ENCODE results near the gene MIS18A.
"Not testable (repeated sequence)": the region's sequence is repeated elsewhere in the genome, so short reads cannot be mapped to it uniquely, and the experiment has no call there.

The MIS18A gene

GRCh38 chr21:32278518-32279376 lies at the start of gene MIS18A:
Gene MIS18A, minus strand, starts transcription at chr21:32279049. Its CDS starts 35 bp downstream, at chr21:32279014.
- DNase-seq (ENCODE audit: low spot score), result peak; percentile 98

- DNase-seq (ENCODE audit: low spot score), result no peak
These were observed 49.7 kb upstream of the MIS18A start for GRCh38 chr21:32328595-32328994.

DNA sequence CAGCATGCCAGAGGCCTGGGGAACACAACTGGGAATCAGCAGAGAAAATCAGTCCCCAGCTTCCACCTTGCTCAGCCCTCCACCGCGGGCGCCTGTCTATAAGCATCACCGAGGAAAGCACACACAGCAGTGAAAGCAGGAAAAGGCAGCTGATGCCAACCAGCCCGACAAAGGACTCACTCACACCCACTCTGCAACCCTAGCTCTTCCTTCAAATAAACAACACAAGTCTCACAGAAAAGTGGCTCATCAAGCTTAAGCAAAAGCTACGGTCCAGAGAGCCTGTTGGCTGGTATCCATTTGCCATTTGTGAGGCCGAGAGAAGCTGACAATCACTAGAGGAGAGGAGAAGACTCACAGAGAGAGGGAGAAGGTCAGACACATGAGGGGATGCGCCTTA lies 46.9 kb upstream of the MIS18A start:
- DNase-seq (ENCODE audit: low spot score), result no peak

DNA sequence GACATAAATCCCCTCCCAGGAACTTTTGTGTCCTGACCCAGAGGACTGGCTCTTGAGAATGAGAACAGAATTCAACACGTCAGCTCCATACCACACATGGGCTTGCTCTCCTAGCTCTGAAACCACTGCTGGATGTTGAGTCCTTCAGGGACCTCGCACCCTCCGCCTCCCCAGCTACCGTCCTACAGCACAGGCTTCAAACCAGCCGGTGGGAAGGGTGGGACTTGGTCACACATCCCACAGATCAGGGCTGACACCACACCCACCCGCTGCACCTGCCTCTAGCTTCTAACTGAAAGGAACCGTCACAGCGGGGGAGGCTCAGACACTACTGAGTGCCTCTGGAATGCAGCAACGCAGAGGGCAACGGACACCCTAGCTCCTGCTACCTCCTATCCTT lies 43.8 kb upstream of the MIS18A start:
- no peak for DNase-seq (ENCODE audit: low spot score)

DNA sequence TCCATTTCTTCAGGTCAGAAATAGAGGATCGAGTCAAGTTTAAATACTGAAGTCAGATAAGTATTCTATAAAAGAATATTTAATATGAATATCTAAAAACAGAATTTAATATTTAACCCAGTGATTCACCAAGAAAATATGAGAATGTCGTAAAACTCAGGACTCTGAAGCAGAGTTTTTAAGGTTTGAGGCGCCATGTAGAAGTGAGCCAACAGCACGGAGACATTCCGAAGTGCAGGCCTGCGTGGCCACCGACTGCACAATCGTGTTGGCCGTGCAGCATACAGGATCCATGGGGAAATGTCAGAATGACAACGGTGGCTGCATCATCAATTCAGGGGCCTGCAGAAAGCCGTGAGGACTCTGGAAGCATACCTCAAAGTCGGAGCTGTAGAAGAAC lies 43.3 kb upstream of the MIS18A start:
- no peak for DNase-seq (ENCODE audit: low spot score)

DNA sequence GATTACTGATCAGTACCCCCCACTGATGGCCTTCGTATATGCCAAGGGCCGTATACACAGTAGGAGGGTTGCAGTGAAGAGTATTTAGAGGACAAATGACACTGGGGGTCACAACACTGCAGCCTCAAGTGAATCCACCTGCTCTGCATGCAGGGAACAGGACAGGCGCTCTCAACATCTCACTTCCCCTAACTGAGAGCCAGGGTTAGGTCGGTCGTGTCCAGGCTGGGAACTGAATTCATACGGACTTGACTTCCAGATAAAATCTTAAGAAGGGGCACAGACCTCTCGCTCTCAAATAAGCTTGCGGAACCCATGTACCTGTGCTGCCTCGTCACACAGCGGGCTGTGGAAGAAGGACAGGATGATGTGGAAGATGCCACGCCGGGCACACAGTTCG lies 42.6 kb upstream of the MIS18A start:
- DNase-seq (ENCODE audit: low spot score), result no peak

DNA sequence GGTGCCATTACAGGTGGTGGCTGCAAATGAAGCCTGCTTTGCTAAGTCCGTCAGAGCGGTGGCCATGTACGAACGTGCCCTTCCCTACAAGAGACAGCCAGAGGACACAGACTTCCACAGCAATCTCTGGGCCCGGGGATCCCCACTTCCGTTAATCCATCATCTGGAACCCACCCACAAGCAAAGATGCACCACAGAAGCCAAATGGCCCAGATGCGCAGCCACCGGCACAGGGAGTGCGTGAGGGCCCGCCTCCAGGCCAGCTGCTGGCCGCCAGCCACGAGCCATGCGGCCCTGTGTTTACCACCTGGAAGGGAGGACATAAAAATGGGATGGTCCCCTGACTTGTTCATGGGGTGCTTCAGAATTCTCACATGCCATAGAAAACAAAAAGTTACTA lies 41.9 kb upstream of the MIS18A start:
- DNase-seq (ENCODE audit: low spot score), result no peak

- DNase-seq (ENCODE audit: low spot score), result no peak
These were observed 41.2 kb upstream of the MIS18A start for GRCh38 chr21:32320059-32320458.

GRCh38 chr21:32319012-32319411 lies 40.2 kb upstream of the MIS18A start:
- no peak for DNase-seq (ENCODE audit: low spot score)

GRCh38 chr21:32317726-32318125 lies 38.9 kb upstream of the MIS18A start:
- DNase-seq (ENCODE audit: low spot score), result no peak

DNA sequence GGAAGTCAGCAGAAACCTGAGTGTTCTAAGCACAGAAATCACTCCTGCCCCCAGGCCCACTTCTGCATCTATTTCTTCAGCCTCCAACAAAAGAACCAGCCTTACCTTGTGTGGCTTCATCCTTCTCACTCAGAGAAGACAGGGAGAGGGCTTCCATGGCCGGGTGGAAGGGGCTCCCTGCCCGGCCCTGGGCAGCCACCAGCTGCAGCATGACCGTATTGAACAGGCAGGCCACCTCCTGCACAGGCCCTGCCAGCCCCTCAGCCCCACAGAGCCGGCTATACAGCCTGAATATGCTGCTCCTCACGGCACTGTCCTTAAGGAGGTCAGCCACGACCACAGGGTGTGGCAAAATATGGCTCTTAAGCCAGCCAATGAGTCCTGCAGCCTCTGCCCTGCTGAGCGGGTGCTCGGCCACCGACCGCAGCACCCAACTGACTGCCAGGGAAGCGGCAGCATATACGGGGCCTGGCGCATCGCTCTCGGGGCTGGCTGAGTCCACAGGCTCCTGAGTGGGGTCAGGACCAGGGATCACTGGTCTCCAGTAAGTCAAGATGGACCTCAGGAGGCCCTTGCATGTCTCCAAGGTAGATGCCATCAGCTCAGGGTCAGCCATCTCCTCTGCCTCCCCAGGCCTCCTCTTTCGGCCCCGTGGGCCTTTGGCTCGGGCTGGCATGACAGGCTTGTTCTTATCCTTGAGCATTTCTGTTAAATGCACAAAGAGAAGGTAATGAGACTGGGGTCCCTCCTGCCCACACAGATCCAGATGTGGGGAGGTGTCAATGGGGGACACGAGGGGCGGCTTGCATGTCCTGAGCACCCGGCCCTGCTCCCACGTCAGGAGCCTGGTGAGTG lies 37.7 kb upstream of the MIS18A start:
- no peak for DNase-seq (ENCODE audit: low spot score)

GRCh38 chr21:32315511-32316281 lies 36.8 kb upstream of the MIS18A start:
- no peak for DNase-seq (ENCODE audit: low spot score)

GRCh38 chr21:32314806-32315205 lies 36.0 kb upstream of the MIS18A start:
- DNase-seq (ENCODE audit: low spot score), result no peak

GRCh38 chr21:32312976-32313375 lies 34.1 kb upstream of the MIS18A start:
- no peak for DNase-seq (ENCODE audit: low spot score)

- no peak for DNase-seq (ENCODE audit: low spot score)
These were observed 33.5 kb upstream of the MIS18A start for GRCh38 chr21:32312326-32312725.

DNA sequence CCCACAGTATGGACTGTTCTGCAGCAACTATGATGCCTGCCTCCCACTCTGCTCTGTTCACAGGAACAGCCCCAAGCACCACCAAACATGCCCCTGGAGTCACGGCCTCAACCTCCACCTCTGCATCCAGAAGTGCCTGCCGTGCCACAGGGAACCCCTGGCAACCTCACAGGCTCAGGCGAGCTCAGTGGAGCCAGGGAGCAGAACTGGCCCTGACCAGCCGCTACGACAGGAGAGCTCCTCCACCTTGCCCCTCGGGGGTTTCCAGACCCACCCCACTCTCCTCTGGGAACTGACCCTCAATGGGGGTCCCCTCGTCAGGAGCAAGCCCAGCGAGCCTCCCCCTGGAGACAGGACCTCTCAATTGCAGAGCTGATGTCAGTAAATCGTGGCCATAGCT lies 32.8 kb upstream of the MIS18A start:
- no peak for DNase-seq (ENCODE audit: low spot score)

GRCh38 chr21:32310976-32311375 lies 32.1 kb upstream of the MIS18A start:
- DNase-seq (ENCODE audit: low spot score), result not testable (repeated sequence)

DNA sequence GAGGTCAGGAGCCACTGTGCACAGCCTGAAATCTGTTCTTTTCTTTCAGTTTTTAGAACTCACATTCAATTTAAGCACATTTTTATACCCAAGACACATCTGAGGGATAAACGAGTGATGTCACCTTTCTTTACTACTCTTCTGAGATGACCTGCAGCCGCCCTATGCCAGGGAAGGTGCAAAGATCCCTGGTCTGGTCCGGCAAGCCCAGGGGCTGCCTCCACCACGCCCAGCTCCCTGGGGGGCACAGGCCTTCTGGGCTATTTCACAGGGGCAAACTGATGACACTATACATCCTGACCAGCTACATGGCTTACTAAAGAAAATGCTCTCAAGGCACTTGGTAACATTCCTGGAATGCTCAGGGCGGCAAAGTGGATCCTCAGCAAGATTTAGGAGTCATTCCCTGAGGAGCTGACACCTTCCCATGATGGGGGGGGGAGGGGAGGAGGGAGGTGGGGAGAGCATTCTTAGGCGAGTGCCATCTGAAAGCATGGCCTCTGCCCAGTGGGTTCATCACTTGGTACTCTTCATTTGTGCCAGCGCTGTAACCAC lies 31.1 kb upstream of the MIS18A start:
- DNase-seq (ENCODE audit: low spot score), result no peak

GRCh38 chr21:32308696-32309095 lies 29.8 kb upstream of the MIS18A start:
- DNase-seq (ENCODE audit: low spot score), result no peak

DNA sequence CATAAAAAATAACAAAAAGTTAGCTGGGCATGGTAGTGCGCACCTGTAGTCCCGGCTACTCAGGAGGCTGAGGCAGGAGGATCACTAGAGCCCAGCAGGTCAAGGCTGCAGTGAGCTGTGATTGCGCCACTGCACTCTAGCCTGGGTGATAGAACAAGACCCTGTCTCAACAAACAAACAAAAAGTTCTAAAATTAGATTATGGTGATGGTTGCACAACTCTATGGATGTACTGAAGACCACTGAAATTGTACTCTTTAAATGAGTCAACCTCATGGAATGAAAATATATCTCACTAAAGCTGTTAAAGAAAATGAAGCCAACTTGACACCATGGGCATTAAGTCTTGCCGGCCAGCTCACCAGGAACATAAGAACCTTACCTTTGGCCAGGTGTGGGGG lies 28.9 kb upstream of the MIS18A start:
- DNase-seq (ENCODE audit: low spot score), result no peak

GRCh38 chr21:32306021-32306780 lies 27.4 kb upstream of the MIS18A start:
- DNase-seq (ENCODE audit: low spot score), result peak; percentile 89

All from ecto neural progenitor cell (in vitro differentiated cells).